Endothelial cell (in vitro differentiated cells): Measurements from ENCODE around the gene PRRT4. TPM values are rescaled to one million over a fixed set of nuclear protein-coding genes. Genes with fewer than 3 reads are reported as not detected.

Source experiments
- DNase-seq: peaks from one replicate; pipeline ENCODE4 v3.0.0; 2021; ENCODE audit warnings: low spot score
- H3K27ac Mint-ChIP-seq: one replicate; pipeline ENCODE4 v1.8.0; 2021; ENCODE audit warnings: mixed read lengths, inconsistent platforms; ENCODE audit not compliant: unreplicated experiment
- H3K27me3 Mint-ChIP-seq: one replicate; pipeline ENCODE4 v1.8.0; 2021; ENCODE audit warnings: mild to moderate bottlenecking, moderate library complexity, mixed read lengths, inconsistent platforms; ENCODE audit not compliant: unreplicated experiment
- H3K36me3 Mint-ChIP-seq: one replicate; pipeline ENCODE4 v1.8.0; 2021; ENCODE audit warnings: mild to moderate bottlenecking, low read depth, mixed read lengths, inconsistent platforms; ENCODE audit not compliant: unreplicated experiment
- H3K4me1 Mint-ChIP-seq: one replicate; pipeline ENCODE4 v1.8.0; 2021; ENCODE audit warnings: mild to moderate bottlenecking, mixed read lengths, inconsistent platforms; ENCODE audit not compliant: unreplicated experiment
- H3K4me3 Mint-ChIP-seq: one replicate; pipeline ENCODE4 v1.8.0; 2021; ENCODE audit warnings: mild to moderate bottlenecking, mixed read lengths, inconsistent platforms; ENCODE audit not compliant: unreplicated experiment
- H3K9me3 Mint-ChIP-seq: one replicate; pipeline ENCODE4 v1.8.0; 2021; ENCODE audit warnings: mixed read lengths, inconsistent platforms; ENCODE audit not compliant: unreplicated experiment
- total RNA-seq: library from RNA; stranded (reverse); fragmentation: NEBNext Ultra II Directional; extraction: Animal tissue kit (Norgen Biotek cat#: 25700); gene quantifications from one replicate; pipeline ENCODE4 v1.2.1, GENCODE V29; 2021; ENCODE audit not compliant: unreplicated experiment
- TF ChIP-seq, protein P1 (sequence below): fragments of 200-600 bp; sonication (generic); IDR thresholded peaks from one replicate; pipeline ENCODE4 v1.5.0; 2021; ENCODE audit warnings: antibody characterized with exemption; ENCODE audit not compliant: unreplicated experiment

Gene PRRT4
- total RNA-seq, 1 donor from 2014 or later = 10.8 TPM

DNA sequence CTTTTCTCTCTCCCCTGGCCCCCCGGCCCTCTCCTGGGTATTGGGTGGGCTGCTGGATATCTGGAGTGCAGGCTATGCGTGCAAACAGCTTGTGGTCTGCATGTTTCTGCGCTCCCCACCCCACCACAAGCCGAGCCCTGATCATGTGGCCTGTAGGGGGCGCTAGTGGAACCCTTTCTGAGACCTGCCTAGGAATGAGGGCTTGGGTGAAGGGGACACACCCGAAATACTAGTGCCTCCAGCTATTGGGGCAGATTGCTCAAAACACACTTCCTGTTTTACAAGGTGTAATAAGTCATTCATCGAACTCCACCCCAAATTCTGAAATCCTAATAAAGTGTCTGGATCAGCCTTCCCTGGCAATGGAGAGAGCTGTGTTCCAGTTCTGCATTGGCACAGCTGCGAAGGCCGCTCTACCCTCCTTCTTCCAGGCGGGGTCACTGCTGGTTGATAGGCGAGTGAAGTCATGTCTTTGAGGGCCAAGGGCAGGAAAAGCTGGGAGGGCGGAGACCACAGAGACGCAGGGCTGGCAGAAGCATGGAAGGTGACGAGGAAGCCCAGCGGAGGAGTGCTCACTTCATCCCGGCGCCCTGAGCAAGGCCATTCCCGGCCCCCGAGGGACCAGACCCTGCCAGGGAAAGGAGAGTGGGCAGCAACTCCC is 19.8 kb upstream of the PRRT4 start:
- H3K9me3 Mint-ChIP-seq = no peaks in the 10 kb centered on the region

DNA sequence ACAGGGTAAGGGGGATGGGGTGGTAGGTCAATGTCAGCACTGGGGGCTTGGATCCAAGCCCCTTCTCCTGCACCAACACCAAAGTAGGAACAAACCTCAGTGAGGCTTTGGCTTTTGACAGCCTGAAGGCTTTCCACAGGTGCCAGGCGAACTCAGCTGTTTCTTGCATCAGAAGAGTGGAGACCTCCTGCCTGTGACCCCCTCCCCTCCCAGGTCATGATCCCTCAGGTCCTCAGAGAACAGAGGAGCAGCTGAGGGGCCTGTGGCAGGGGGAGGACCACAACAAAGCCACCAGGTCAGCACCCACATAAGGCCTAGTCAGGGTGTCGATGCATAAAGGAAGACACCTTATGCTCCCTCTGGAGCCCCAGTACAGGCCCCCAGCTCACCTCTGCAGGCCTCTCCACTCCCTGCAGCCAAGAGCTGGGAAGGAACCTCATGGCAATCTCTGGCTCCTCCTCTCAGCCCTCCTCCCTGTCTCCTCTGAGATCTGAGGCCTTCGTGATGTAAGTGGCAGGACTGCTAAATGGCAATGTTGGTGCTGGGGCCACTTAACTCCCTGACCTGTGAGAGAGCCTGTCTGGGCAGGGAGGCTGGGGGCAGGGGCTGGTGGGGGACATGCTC is 19.1 kb upstream of the PRRT4 start:
- TF ChIP-seq, protein P1, sequence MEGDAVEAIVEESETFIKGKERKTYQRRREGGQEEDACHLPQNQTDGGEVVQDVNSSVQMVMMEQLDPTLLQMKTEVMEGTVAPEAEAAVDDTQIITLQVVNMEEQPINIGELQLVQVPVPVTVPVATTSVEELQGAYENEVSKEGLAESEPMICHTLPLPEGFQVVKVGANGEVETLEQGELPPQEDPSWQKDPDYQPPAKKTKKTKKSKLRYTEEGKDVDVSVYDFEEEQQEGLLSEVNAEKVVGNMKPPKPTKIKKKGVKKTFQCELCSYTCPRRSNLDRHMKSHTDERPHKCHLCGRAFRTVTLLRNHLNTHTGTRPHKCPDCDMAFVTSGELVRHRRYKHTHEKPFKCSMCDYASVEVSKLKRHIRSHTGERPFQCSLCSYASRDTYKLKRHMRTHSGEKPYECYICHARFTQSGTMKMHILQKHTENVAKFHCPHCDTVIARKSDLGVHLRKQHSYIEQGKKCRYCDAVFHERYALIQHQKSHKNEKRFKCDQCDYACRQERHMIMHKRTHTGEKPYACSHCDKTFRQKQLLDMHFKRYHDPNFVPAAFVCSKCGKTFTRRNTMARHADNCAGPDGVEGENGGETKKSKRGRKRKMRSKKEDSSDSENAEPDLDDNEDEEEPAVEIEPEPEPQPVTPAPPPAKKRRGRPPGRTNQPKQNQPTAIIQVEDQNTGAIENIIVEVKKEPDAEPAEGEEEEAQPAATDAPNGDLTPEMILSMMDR = no peak
- Mint-ChIP-seq H3K4me3 (no peak overlapping the region), H3K36me3 (no peaks in the 10 kb centered on the region), H3K27ac (no peak overlapping the region), H3K4me1 (no peaks in the 10 kb centered on the region), H3K9me3 (no peaks in the 10 kb centered on the region), H3K27me3 (peaks cover 15% of the 10 kb centered on the region)
- DNase-seq = no peak

More for the DNA sequence above, 19.8 kb upstream of the PRRT4 start:
- Mint-ChIP-seq H3K36me3 (no peaks in the 10 kb centered on the region), H3K27me3 (peaks cover 18% of the 10 kb centered on the region), H3K4me1 (no peaks in the 10 kb centered on the region), H3K27ac (no peak overlapping the region), H3K4me3 (no peak overlapping the region)
- peak; percentile 63 for DNase-seq
- TF ChIP-seq, protein P1 = peak; percentile 75

DNA sequence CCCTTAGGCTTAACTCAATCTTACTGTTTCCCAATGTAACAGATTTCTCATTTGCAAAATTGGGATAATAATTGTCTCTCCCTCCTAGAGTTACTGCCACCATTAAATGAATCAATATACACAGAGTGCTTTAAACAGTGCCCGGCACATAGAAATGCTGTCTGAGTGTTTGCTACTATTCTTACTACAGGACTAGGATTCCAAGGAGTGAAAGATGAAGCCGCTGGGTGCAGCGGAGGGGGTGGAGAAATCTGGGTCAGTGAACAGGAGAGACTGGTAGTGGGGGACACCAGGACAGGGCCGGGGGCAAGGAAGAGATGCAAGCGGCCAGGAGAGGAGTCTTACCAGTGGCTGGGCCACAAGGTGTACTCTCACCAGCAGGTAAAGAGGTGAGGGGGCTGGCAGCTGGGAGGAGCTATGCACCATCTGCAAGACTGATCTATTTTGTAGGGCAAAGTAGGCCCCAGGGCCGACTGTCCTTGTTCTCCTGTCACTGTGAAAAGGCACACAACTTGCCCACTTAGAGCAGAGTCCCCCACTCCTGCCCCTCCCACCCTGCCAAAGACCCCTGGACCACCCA is 18.5 kb upstream of the PRRT4 start:
- H3K27me3 Mint-ChIP-seq = peaks cover 10% of the 10 kb centered on the region
- H3K4me1 Mint-ChIP-seq = no peaks in the 10 kb centered on the region
- no peak for DNase-seq
- H3K9me3 Mint-ChIP-seq = no peaks in the 10 kb centered on the region
- TF ChIP-seq, protein P1 = no peak
- no peaks in the 10 kb centered on the region for H3K36me3 Mint-ChIP-seq
- H3K27ac Mint-ChIP-seq = no peak overlapping the region
- no peak overlapping the region for H3K4me3 Mint-ChIP-seq

DNA sequence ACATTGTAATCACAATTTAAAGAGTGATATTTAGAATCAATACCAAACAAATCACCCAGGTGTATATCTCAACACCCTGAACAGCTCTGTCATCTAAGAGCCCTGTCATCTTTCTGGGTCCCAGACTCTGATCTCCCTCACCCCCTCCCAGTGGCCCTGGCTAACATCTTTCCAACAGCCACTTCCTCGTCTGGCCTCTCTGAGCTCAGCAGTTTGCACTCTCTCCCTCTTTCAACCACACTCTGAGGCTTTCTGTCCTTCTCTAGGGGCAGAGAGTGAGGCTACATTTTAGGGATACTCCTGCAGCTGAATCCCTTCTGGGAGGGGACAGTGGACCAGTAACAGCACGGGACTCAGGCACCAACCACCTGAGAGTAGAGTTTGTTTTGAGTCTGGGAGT is 17.1 kb upstream of the PRRT4 start:
- TF ChIP-seq, protein P1 = no peak
- H3K27ac Mint-ChIP-seq = no peak overlapping the region
- peaks cover 9% of the 10 kb centered on the region for H3K27me3 Mint-ChIP-seq
- no peaks in the 10 kb centered on the region for H3K4me1 Mint-ChIP-seq
- DNase-seq = no peak
- H3K36me3 Mint-ChIP-seq = no peaks in the 10 kb centered on the region
- H3K9me3 Mint-ChIP-seq = no peaks in the 10 kb centered on the region
- no peak overlapping the region for H3K4me3 Mint-ChIP-seq

DNA sequence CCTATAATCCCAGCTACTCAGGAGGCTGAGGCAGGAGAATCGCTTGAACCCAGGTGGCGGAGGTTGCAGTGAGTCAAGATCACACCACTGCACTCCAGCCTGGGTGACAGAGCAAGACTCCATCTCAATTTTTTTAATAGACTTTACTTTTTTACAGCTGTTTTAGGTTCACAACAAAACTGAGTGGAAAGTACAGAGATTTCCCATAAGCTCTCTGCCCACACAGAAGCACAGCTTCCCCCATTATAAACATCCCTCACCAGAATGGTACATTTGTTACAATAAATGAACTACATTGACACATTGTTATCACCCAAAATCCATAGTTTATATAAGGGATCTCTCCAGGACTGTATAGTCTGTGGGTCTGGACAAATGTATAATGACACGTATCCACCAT is 14.6 kb upstream of the PRRT4 start:
- TF ChIP-seq, protein P1 = no peak
- Mint-ChIP-seq H3K4me1 (no peaks in the 10 kb centered on the region), H3K27me3 (peaks cover 2% of the 10 kb centered on the region), H3K4me3 (no peak overlapping the region), H3K36me3 (no peaks in the 10 kb centered on the region), H3K9me3 (no peaks in the 10 kb centered on the region), H3K27ac (no peak overlapping the region)
- DNase-seq = no peak
